Neural cell (in vitro differentiated cells): Measurements from ENCODE around the gene ENOX1.

Experiments
- EP300 ChIP-seq: fragments of 450-650 bp; conservative IDR thresholded peaks from 2 replicates; pipeline ENCODE4 v1.6.1; 2014; ENCODE audit warnings: antibody characterized with exemption, mild to moderate bottlenecking, moderate library complexity; ENCODE audit not compliant: poor library complexity, severe bottlenecking
- EZH2 ChIP-seq: fragments of 200-600, 300-800 bp; shearing (Covaris generic), sonication (generic); IDR thresholded peaks from 2 replicates; pipeline ENCODE4 v1.6.1; 2014; ENCODE audit warnings: antibody characterized with exemption, low read length, borderline replicate concordance, mild to moderate bottlenecking; ENCODE audit not compliant: insufficient read depth, poor library complexity, severe bottlenecking
- POLR2AphosphoS5 ChIP-seq: IDR thresholded peaks from 2 replicates; pipeline ENCODE4 v1.6.1; 2012
- RAD21 ChIP-seq: fragments of 450-650 bp; conservative IDR thresholded peaks from 2 replicates; pipeline ENCODE4 v1.6.1; 2014; ENCODE audit warnings: antibody characterized with exemption, mild to moderate bottlenecking, moderate library complexity
- SMC3 ChIP-seq: fragments of 450-650 bp; conservative IDR thresholded peaks from 2 replicates; pipeline ENCODE4 v1.6.1; 2014; ENCODE audit warnings: antibody characterized with exemption, mild to moderate bottlenecking, moderate library complexity; ENCODE audit not compliant: poor library complexity
- TAF1 ChIP-seq: IDR thresholded peaks from 2 replicates; pipeline ENCODE4 v1.6.1; 2012; ENCODE audit warnings: low read depth
- TF ChIP-seq, protein P1 (sequence below): fragments of 450-650 bp; IDR thresholded peaks from 2 replicates; pipeline ENCODE4 v1.5.1; 2014; ENCODE audit warnings: antibody characterized with exemption, mild to moderate bottlenecking, moderate library complexity; ENCODE audit not compliant: poor library complexity, severe bottlenecking

GRCh38 chr13:43662976-43663375 lies 123.8 kb downstream of the ENOX1 start:
- TF ChIP-seq, protein P1, sequence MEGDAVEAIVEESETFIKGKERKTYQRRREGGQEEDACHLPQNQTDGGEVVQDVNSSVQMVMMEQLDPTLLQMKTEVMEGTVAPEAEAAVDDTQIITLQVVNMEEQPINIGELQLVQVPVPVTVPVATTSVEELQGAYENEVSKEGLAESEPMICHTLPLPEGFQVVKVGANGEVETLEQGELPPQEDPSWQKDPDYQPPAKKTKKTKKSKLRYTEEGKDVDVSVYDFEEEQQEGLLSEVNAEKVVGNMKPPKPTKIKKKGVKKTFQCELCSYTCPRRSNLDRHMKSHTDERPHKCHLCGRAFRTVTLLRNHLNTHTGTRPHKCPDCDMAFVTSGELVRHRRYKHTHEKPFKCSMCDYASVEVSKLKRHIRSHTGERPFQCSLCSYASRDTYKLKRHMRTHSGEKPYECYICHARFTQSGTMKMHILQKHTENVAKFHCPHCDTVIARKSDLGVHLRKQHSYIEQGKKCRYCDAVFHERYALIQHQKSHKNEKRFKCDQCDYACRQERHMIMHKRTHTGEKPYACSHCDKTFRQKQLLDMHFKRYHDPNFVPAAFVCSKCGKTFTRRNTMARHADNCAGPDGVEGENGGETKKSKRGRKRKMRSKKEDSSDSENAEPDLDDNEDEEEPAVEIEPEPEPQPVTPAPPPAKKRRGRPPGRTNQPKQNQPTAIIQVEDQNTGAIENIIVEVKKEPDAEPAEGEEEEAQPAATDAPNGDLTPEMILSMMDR = no peak
- TF ChIP-seq POLR2AphosphoS5 (no peak), SMC3 (no peak), EZH2 (no peak), EP300 (no peak), RAD21 (no peak), TAF1 (no peak)
